H9 (cell line): ENCODE results near the gene PLXNA4. TPM values are rescaled to one million over a fixed set of nuclear protein-coding genes. Genes with fewer than 3 reads are reported as not detected.

ENCODE experiments used
- DNase-seq: peaks from one replicate; pipeline ENCODE4 v3.0.0-alpha.2; 2017
- H2AFZ ChIP-seq: one replicate; pipeline ENCODE4 v1.6.1; 2013; ENCODE audit warnings: mild to moderate bottlenecking, low read length, control low read depth, moderate library complexity
- H2AK5ac ChIP-seq: 2 replicates; pipeline ENCODE4 v1.6.1; 2013; ENCODE audit warnings: low read length, control low read depth, mixed read lengths; ENCODE audit not compliant: insufficient read length
- H2BK120ac ChIP-seq: one replicate; pipeline ENCODE4 v1.6.1; 2013; ENCODE audit warnings: low read depth, mild to moderate bottlenecking, low read length, control low read depth, inconsistent platforms; ENCODE audit not compliant: poor library complexity, severe bottlenecking
- H2BK12ac ChIP-seq: 2 replicates; pipeline ENCODE4 v1.6.1; 2013; ENCODE audit warnings: low read length, control low read depth, mixed read lengths, low read depth; ENCODE audit not compliant: insufficient read length
- H2BK15ac ChIP-seq: 2 replicates; pipeline ENCODE4 v1.6.1; 2013; ENCODE audit warnings: low read depth, low read length, control low read depth
- H2BK20ac ChIP-seq: one replicate; pipeline ENCODE4 v1.6.1; 2013; ENCODE audit warnings: low read depth, mild to moderate bottlenecking, low read length, control low read depth, inconsistent platforms; ENCODE audit not compliant: poor library complexity, severe bottlenecking
- H2BK5ac ChIP-seq: 2 replicates; pipeline ENCODE4 v1.6.1; 2013; ENCODE audit warnings: low read length, control low read depth, mixed read lengths; ENCODE audit not compliant: insufficient read length
- H3K14ac ChIP-seq: 2 replicates; pipeline ENCODE4 v1.6.1; 2013; ENCODE audit warnings: low read length, control low read depth; ENCODE audit not compliant: insufficient read depth
- H3K18ac ChIP-seq: 2 replicates; pipeline ENCODE4 v1.6.1; 2013; ENCODE audit warnings: low read depth, mild to moderate bottlenecking, mixed read lengths, low read length, control low read depth; ENCODE audit not compliant: insufficient read length
- H3K23ac ChIP-seq: 2 replicates; pipeline ENCODE4 v1.6.1; 2013; ENCODE audit warnings: low read length, control low read depth, mixed read lengths, low read depth; ENCODE audit not compliant: insufficient read length
- H3K23me2 ChIP-seq: 2 replicates; pipeline ENCODE4 v1.6.1; 2013; ENCODE audit warnings: low read depth, mild to moderate bottlenecking, mixed read lengths, low read length, control low read depth; ENCODE audit not compliant: insufficient read length, poor library complexity, severe bottlenecking
- H3K27ac ChIP-seq: 2 replicates; pipeline ENCODE4 v1.5.1; 2013; ENCODE audit warnings: low read length, control low read depth, mixed read lengths, low read depth; ENCODE audit not compliant: insufficient read length
- H3K27me3 ChIP-seq: 2 replicates; pipeline ENCODE4 v1.6.1; 2013; ENCODE audit warnings: low read length, control low read depth, inconsistent platforms; ENCODE audit not compliant: insufficient read depth
- H3K4ac ChIP-seq: 2 replicates; pipeline ENCODE4 v1.6.1; 2013; ENCODE audit warnings: low read depth, mild to moderate bottlenecking, control low read depth, inconsistent platforms, low read length, moderate library complexity
- H3K4me1 ChIP-seq: 2 replicates; pipeline ENCODE4 v1.6.1; 2013; ENCODE audit warnings: low read length, control low read depth, inconsistent platforms; ENCODE audit not compliant: insufficient read depth
- H3K4me2 ChIP-seq: 2 replicates; pipeline ENCODE4 v1.6.1; 2013; ENCODE audit warnings: low read length, control low read depth, mixed read lengths; ENCODE audit not compliant: insufficient read length, insufficient read depth
- H3K56ac ChIP-seq: 2 replicates; pipeline ENCODE4 v1.6.1; 2013; ENCODE audit warnings: low read depth, mild to moderate bottlenecking, mixed read lengths, low read length, control low read depth; ENCODE audit not compliant: insufficient read length
- H3K79me1 ChIP-seq: 2 replicates; pipeline ENCODE4 v1.6.1; 2013; ENCODE audit warnings: low read depth, mild to moderate bottlenecking, moderate library complexity, low read length, control low read depth, inconsistent platforms; ENCODE audit not compliant: insufficient read depth, poor library complexity, severe bottlenecking
- H3K79me2 ChIP-seq: 2 replicates; pipeline ENCODE4 v1.6.1; 2013; ENCODE audit warnings: low read length, control low read depth, inconsistent platforms; ENCODE audit not compliant: insufficient read depth
- H3K9ac ChIP-seq: 2 replicates; pipeline ENCODE4 v1.6.1; 2013; ENCODE audit warnings: low read length, control low read depth, mixed read lengths; ENCODE audit not compliant: insufficient read length; ENCODE audit errors: extremely low read depth
- H3K9me3 ChIP-seq: one replicate; pipeline ENCODE4 v1.6.1; 2013; ENCODE audit warnings: low read depth, low read length, inconsistent platforms; ENCODE audit not compliant: control insufficient read depth
- H3T11ph ChIP-seq: one replicate; pipeline ENCODE4 v1.6.1; 2013; ENCODE audit warnings: mild to moderate bottlenecking, low read length, control low read depth, inconsistent platforms
- H4K20me1 ChIP-seq: one replicate; pipeline ENCODE4 v1.6.1; 2013; ENCODE audit not compliant: control insufficient read depth, insufficient read length, insufficient read depth
- H4K5ac ChIP-seq: 2 replicates; pipeline ENCODE4 v1.6.1; 2013; ENCODE audit warnings: low read depth, mild to moderate bottlenecking, mixed read lengths, low read length, control low read depth; ENCODE audit not compliant: insufficient read length
- H4K8ac ChIP-seq: replicated peaks from 2 replicates; pipeline ENCODE4 v1.6.1; 2013; ENCODE audit warnings: low read length, control low read depth, mixed read lengths, low read depth; ENCODE audit not compliant: insufficient read length
- H4K91ac ChIP-seq: 2 replicates; pipeline ENCODE4 v1.6.1; 2013; ENCODE audit warnings: low read depth, mild to moderate bottlenecking, moderate library complexity, mixed read lengths, low read length, control low read depth; ENCODE audit not compliant: insufficient read length
- H3K27ac Mint-ChIP-seq, 3 experiments: 2 replicates in 2 of 3; 3 replicates in 1 of 3; pipeline ENCODE4 v1.8.0; 2020 to 2021; ENCODE audit warnings: mixed read lengths in 3 of 3, mild to moderate bottlenecking in 1 of 3, moderate library complexity in 1 of 3
- H3K27me3 Mint-ChIP-seq: 2 replicates; pipeline ENCODE4 v1.8.0; 2021; ENCODE audit warnings: low read depth, mild to moderate bottlenecking, moderate library complexity, mixed read lengths
- H3K36me3 Mint-ChIP-seq, 3 experiments: 2 replicates in 2 of 3; 3 replicates in 1 of 3; pipeline ENCODE4 v1.8.0; 2020 to 2021; ENCODE audit warnings: low read depth in 3 of 3, mixed read lengths in 3 of 3; ENCODE audit not compliant: insufficient read depth in 1 of 3
- H3K4me1 Mint-ChIP-seq, 2 experiments: 2 replicates each; pipeline ENCODE4 v1.8.0; 2020; ENCODE audit warnings: mixed read lengths in 2 of 2
- H3K4me3 Mint-ChIP-seq, 2 experiments: 2 replicates in 1 of 2; 3 replicates in 1 of 2; pipeline ENCODE4 v1.8.0; 2020 to 2021; ENCODE audit warnings: mild to moderate bottlenecking in 2 of 2, mixed read lengths in 2 of 2, moderate library complexity in 1 of 2
- H3K9me3 Mint-ChIP-seq, 2 experiments: 2 replicates in 1 of 2; 3 replicates in 1 of 2; pipeline ENCODE4 v1.8.0; 2020; ENCODE audit warnings: mild to moderate bottlenecking in 2 of 2, mixed read lengths in 2 of 2, moderate library complexity in 1 of 2
- WGBS: extraction: QIAGEN DNeasy Blood & Tissue Kit; methylation state at CpG from one replicate; pipeline ENCODE4 v1.1.7; 2013; ENCODE audit warnings: missing lambda C conversion rate, low lambda C conversion rate, mixed read lengths; ENCODE audit not compliant: insufficient read length; ENCODE audit errors: extremely low coverage; 5-methylcytosine and 5-hydroxymethylcytosine counted together
- total RNA-seq: library from RNA; stranded (reverse); gene quantifications from 2 replicates; pipeline ENCODE4 v1.2.1, GENCODE V29; 2021
- TF ChIP-seq, protein P1 (sequence below): fragments of 200-600 bp; sonication (generic); conservative IDR thresholded peaks from 3 replicates; pipeline ENCODE4 v1.8.0; 2021; ENCODE audit warnings: antibody characterized with exemption, mild to moderate bottlenecking

PLXNA4 gene
- total RNA-seq, 1 experiment from 2014 or later = 0.35 TPM

DNA sequence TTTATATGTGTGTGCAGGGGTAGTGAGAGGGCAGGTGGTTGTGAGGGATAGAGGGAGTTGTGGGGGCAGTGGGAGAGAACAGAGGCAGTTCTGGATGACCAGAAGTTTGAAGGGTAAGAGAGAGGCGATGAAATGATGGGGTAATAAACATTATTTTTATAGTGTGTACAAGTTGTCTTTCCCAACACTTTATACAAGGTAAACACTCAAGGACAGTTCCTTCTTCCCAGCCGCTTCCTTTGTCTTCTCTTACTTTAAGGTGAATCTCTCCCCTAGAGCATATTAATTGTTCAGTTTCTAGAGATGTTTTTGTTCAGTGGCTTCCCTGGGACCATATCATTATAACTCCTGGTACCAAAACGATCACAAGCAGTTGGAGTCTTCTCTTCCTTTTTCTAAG lies 475.8 kb downstream of the PLXNA4 start:
- H3K79me1 ChIP-seq = no peaks in the 10 kb centered on the region
- TF ChIP-seq, protein P1, sequence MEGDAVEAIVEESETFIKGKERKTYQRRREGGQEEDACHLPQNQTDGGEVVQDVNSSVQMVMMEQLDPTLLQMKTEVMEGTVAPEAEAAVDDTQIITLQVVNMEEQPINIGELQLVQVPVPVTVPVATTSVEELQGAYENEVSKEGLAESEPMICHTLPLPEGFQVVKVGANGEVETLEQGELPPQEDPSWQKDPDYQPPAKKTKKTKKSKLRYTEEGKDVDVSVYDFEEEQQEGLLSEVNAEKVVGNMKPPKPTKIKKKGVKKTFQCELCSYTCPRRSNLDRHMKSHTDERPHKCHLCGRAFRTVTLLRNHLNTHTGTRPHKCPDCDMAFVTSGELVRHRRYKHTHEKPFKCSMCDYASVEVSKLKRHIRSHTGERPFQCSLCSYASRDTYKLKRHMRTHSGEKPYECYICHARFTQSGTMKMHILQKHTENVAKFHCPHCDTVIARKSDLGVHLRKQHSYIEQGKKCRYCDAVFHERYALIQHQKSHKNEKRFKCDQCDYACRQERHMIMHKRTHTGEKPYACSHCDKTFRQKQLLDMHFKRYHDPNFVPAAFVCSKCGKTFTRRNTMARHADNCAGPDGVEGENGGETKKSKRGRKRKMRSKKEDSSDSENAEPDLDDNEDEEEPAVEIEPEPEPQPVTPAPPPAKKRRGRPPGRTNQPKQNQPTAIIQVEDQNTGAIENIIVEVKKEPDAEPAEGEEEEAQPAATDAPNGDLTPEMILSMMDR = no peak
- H3K23me2 ChIP-seq = no peaks in the 10 kb centered on the region
- no peak overlapping the region for H3K27ac ChIP-seq
- no peaks in the 10 kb centered on the region for H3K36me3 Mint-ChIP-seq
- no peaks in the 10 kb centered on the region for H3K9me3 Mint-ChIP-seq
- no peak overlapping the region for H3K4me3 Mint-ChIP-seq
- H3K56ac ChIP-seq = no peak overlapping the region
- no peak overlapping the region for H3K23ac ChIP-seq
- no peak overlapping the region for H2BK12ac ChIP-seq
- H2BK120ac ChIP-seq = no peak overlapping the region
- H3K79me2 ChIP-seq = no peaks in the 10 kb centered on the region
- H3K4me2 ChIP-seq = no peak overlapping the region
- no CpG with 5 or more reads among the region's 3 CpGs for WGBS
- H3K9me3 ChIP-seq = no peaks in the 10 kb centered on the region
- no peaks in the 10 kb centered on the region for H3K27me3 ChIP-seq
- peaks cover 8 to 10% of the 10 kb centered on the region in 2 experiments for H3K4me1 Mint-ChIP-seq
- no peak overlapping the region for H2BK15ac ChIP-seq
- H4K5ac ChIP-seq = no peak overlapping the region
- H2AFZ ChIP-seq = no peak overlapping the region
- no peak for DNase-seq
- no peak overlapping the region for H3K14ac ChIP-seq
- H3K27ac Mint-ChIP-seq = no peak overlapping the region
- H3K9ac ChIP-seq = no peak overlapping the region
- no peak overlapping the region for H3T11ph ChIP-seq
- H4K91ac ChIP-seq = no peak overlapping the region
- no peaks in the 10 kb centered on the region for H4K20me1 ChIP-seq
- no peak overlapping the region for H2AK5ac ChIP-seq
- no peak overlapping the region for H4K8ac ChIP-seq
- peaks cover 5% of the 10 kb centered on the region; the same call in 1 of the 2 replicates for H3K27me3 Mint-ChIP-seq
- no peak overlapping the region for H2BK5ac ChIP-seq
- no peak overlapping the region for H3K4ac ChIP-seq
- no peaks in the 10 kb centered on the region for H3K4me1 ChIP-seq
- no peak overlapping the region for H3K18ac ChIP-seq
- no peak overlapping the region for H2BK20ac ChIP-seq
